ENCODE results near the gene ITFG1.

DNA sequence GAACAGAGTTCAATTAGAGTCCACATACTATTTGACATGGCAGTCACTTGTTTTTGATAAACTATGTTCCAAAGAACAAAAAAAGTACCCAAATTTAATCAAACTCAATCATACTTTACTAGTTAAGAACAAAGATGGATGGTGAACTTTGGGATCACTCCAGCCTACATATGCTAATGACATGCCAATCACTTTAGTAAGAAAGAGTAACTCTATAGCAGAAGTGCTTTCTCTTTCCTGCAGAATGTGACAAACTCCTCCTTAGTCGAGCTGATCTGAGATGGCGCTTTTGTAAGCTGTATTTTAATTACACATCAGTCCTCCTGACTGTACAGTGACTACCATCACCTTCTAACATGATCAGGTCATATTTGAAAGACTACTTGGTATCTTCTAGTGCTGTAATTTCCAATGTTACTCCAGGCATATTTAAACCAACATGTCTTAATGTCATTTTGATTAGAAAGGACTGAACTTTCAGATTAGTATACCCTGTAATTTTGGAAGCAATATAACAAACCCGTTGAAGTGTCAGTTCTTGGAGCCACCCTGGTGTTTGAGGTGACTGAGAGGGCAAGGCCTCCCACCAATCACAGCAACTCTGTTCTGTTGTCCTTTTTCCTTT is 321.2 kb downstream of the ITFG1 start:
- TF ChIP-seq POLR2AphosphoS5 (IDR thresholded peaks at IDR 0.05; ENCODE audit: borderline replicate concordance, low read depth, low read length) (no peak), EZH2 (IDR thresholded peaks at IDR 0.05) (no peak), FOXP2 (optimal IDR thresholded peaks at IDR 0.05; ENCODE audit: control extremely low read depth, extremely low read length, insufficient read depth) (no peak)

All from SK-N-MC (cell line).